Common myeloid progenitor, CD34-positive (primary cell): ENCODE results near the gene FAM120AOS.
"Not testable (repeated sequence)": the region's sequence is repeated elsewhere in the genome, so short reads cannot be mapped to it uniquely, and the experiment has no call there.

Experiments used
- CTCF ChIA-PET: fragments of 350-600 bp; sonication (Branson Sonifier 250); formaldehyde crosslinking; loops from one replicate; lab custom pipeline; 2021; ENCODE audit warnings: antibody characterized with exemption; lab: Charles Lee
- POLR2A ChIA-PET: fragments of 350-600 bp; sonication (Branson Sonifier 250); formaldehyde crosslinking; loops from one replicate; lab custom pipeline; 2021; ENCODE audit warnings: antibody characterized with exemption; lab: Charles Lee
- DNase-seq, 3 donors: peaks; one replicate each; pipeline versions ENCODE4 v3.0.0 to v3.0.0-alpha.2; 2013
- H3K27ac ChIP-seq, 2 experiments: 1 replicate in 1 of 2; 2 replicates in 1 of 2; pipeline ENCODE4 v1.7.0; 2013; ENCODE audit warnings: inconsistent platforms in 2 of 2, low read length in 2 of 2, mild to moderate bottlenecking in 2 of 2, low read depth in 1 of 2, moderate library complexity in 1 of 2; ENCODE audit not compliant: severe bottlenecking in 2 of 2, insufficient read depth in 1 of 2, poor library complexity in 1 of 2
- H3K27me3 ChIP-seq, 5 experiments: replicated peaks in 2 of 5; 1 replicate in 3 of 5; 2 replicates in 2 of 5; pipeline versions ENCODE4 v1.6.1 to v1.7.0; 2013; ENCODE audit warnings: low read length in 4 of 5, mild to moderate bottlenecking in 2 of 5, moderate library complexity in 2 of 5, inconsistent platforms in 1 of 5; ENCODE audit not compliant: insufficient read depth in 5 of 5, control insufficient read depth in 4 of 5
- H3K36me3 ChIP-seq, 4 experiments: 1 replicate in 2 of 4; 2 replicates in 2 of 4; pipeline versions ENCODE4 v1.6.1 to v1.7.0; 2013; ENCODE audit warnings: low read length in 3 of 4, control low read depth in 1 of 4, mild to moderate bottlenecking in 1 of 4; ENCODE audit not compliant: control insufficient read depth in 4 of 4, insufficient read depth in 4 of 4
- H3K4me1 ChIP-seq, 4 experiments: 1 replicate in 3 of 4; 2 replicates in 1 of 4; pipeline versions ENCODE4 v1.6.1 to v1.7.1; 2013; ENCODE audit warnings: low read length in 3 of 4, mild to moderate bottlenecking in 3 of 4, control low read depth in 1 of 4, inconsistent platforms in 1 of 4, moderate library complexity in 1 of 4; ENCODE audit not compliant: control insufficient read depth in 4 of 4, insufficient read depth in 4 of 4; ENCODE audit errors: control extremely low read depth in 1 of 4
- H3K4me3 ChIP-seq, 7 experiments: 1 replicate in 4 of 7; 2 replicates in 3 of 7; pipeline versions ENCODE4 v1.5.1 to v1.7.0; 2013; ENCODE audit warnings: mild to moderate bottlenecking in 7 of 7, low read length in 6 of 7, moderate library complexity in 6 of 7, inconsistent platforms in 2 of 7, low read depth in 2 of 7, control low read depth in 1 of 7; ENCODE audit not compliant: insufficient read depth in 4 of 7, control insufficient read depth in 1 of 7; ENCODE audit errors: extremely low read depth in 1 of 7
- H3K9me3 ChIP-seq, 5 experiments: 1 replicate in 4 of 5; 2 replicates in 1 of 5; pipeline versions ENCODE4 v1.6.1 to v1.7.1; 2013; ENCODE audit warnings: low read length in 4 of 5, mild to moderate bottlenecking in 2 of 5, inconsistent platforms in 1 of 5, low read depth in 1 of 5, moderate library complexity in 1 of 5; ENCODE audit not compliant: control insufficient read depth in 4 of 5, insufficient read depth in 2 of 5; ENCODE audit errors: control extremely low read depth in 1 of 5
- WGBS: methylation state at CpG from one replicate; pipeline ENCODE4 v1.1.5; 2013; ENCODE audit not compliant: insufficient coverage; 5-methylcytosine and 5-hydroxymethylcytosine counted together

The FAM120AOS gene

DNA sequence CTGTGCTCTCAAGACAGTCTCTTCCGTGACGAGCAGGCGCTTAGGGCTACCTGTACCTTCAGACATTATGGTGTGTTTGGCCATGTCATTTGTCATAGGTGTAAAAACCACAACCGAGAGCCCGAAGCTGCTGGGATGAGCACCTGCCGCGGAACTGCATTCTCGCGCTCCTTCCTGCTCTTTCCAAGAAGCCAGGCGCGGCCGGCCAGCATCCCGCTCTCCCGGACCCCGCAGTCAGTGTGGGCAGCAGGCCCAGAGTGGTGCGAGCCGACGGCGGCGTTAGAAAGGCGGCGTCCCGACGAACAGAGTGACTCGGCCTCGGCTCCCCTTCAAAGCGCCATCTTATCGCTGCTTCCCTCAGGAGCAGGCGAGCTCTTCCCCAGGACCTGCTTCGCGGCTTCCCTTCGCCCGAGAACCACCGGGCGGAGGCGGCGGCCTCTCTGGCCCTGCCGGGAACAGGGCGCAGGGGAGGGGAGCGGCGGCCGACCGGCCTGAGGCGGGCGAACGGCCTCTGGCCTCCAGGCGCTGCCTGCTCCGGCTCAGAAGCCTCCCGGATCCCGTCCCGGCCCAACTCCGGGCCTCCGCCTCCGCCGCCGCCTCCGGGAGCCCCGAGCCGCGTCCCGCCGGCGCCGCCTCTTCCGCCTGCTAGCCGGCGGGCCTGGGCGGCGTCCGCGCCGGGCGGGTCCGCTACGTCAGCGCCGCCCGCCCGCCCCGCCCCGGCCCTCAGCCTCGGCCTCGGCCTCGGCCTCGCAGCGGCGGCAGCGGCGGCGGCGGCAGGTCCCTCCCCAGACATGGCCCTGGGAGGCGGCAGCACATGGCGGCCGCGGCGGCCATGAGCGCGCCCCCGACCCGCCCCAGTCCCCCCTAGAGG lies 2.2 kb downstream of the FAM120AOS start, which contains the start of gene FAM120A:
Gene FAM120A (plus strand): TSS at position 741 of the 871 bp plus-strand sequence. CDS start 231 bp downstream, outside the sequence.
- ChIA-PET POLR2A (interaction anchor here (0.8 kb wide), 1 partner anchor 487 kb away, joined by 4 read pairs; no protein-coding TSS in a partner anchor), CTCF (interaction anchor here (1.0 to 1.2 kb wide), 2 partner anchors 14 to 115 kb away, joined by 3 to 4 read pairs; no protein-coding TSS in a partner anchor)
- H3K9me3 ChIP-seq = no peaks in the 10 kb centered on the region
- H3K4me1 ChIP-seq = peaks cover 18 to 35% (median 25%) of the 10 kb centered on the region in 4 experiments
- H3K27ac ChIP-seq = peak within 1 kb of the TSS; percentile 92 to 96
- peaks cover 4 to 23% (median 20%) of the 10 kb centered on the region in 4 experiments for H3K36me3 ChIP-seq
- H3K27me3 ChIP-seq = no peaks in the 10 kb centered on the region
- WGBS = under 1% methylated on average over 57 of the region's 100 CpGs
- peak within 1 kb of the TSS; percentile 84 to 99 (median 95) for H3K4me3 ChIP-seq
- peak; percentile 80 to 90 (median 82) for DNase-seq

DNA sequence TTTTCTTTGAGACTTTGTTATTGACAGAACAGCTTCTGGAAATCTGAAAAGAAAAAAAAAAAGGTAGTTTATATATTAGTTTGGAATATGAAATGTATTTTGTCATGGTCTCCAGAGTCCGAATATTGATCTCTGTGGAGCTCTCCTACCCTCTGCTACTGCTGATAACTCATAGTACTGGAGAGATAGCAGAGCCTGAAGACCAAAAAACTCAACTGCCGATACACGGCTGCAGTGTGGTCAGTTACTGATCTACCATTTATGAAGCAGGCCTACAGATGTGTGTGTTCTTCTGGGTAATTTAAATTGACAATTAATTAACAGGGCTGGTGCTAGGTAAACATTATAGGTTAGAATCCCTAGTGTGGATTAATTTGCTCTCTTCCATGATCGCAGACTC lies 5.7 kb downstream of the FAM120AOS start:
- POLR2A ChIA-PET = no interaction called here
- WGBS = 93% methylated on average over 3 of the region's 4 CpGs
- H3K36me3 ChIP-seq = peaks cover 4 to 29% (median 23%) of the 10 kb centered on the region in 4 experiments
- no peak for DNase-seq
- CTCF ChIA-PET = interaction anchor here (0.6 kb wide), 1 partner anchor 36 kb away, joined by 4 read pairs; no protein-coding TSS in a partner anchor
- no peak overlapping the region for H3K27ac ChIP-seq
- peaks cover 6 to 16% (median 9%) of the 10 kb centered on the region in 4 experiments for H3K4me1 ChIP-seq
- no peaks in the 10 kb centered on the region for H3K9me3 ChIP-seq
- H3K4me3 ChIP-seq = no peak overlapping the region
- H3K27me3 ChIP-seq = no peaks in the 10 kb centered on the region

DNA sequence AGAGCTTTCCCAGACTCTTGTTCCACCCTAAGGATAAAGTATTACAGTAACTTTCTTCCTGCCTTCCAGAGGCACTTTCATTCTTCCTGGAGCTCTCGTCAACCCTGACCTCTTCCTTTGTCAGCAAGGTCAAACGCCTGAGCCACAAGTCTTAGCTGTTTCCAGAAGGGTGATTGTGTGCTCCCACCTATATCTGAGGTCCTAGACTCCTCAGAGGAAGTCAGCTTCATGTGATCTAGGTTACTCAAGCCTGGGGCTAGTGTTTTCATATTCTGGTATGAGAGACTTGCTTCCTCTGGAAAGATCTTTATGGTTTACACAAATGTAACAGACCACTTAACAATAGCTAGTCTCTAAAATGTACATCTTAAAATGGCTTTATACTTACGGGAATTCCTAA lies 7.3 kb downstream of the FAM120AOS start:
- 75% methylated on average over 2 of the region's 3 CpGs for WGBS
- Histone ChIP-seq H3K36me3 (peaks cover 4 to 29% (median 23%) of the 10 kb centered on the region in 4 experiments), H3K27ac (no peak overlapping the region), H3K4me1 (peaks cover 4 to 13% (median 8%) of the 10 kb centered on the region in 4 experiments), H3K9me3 (no peaks in the 10 kb centered on the region), H3K27me3 (no peaks in the 10 kb centered on the region), H3K4me3 (no peak overlapping the region)
- CTCF ChIA-PET = interaction anchor here (1.6 kb wide), 1 partner anchor 10 kb away, joined by 3 read pairs; no protein-coding TSS in a partner anchor
- DNase-seq = no peak
- POLR2A ChIA-PET = interaction anchor here (0.6 kb wide), 1 partner anchor 457 kb away, joined by 13 read pairs; no protein-coding TSS in a partner anchor

DNA sequence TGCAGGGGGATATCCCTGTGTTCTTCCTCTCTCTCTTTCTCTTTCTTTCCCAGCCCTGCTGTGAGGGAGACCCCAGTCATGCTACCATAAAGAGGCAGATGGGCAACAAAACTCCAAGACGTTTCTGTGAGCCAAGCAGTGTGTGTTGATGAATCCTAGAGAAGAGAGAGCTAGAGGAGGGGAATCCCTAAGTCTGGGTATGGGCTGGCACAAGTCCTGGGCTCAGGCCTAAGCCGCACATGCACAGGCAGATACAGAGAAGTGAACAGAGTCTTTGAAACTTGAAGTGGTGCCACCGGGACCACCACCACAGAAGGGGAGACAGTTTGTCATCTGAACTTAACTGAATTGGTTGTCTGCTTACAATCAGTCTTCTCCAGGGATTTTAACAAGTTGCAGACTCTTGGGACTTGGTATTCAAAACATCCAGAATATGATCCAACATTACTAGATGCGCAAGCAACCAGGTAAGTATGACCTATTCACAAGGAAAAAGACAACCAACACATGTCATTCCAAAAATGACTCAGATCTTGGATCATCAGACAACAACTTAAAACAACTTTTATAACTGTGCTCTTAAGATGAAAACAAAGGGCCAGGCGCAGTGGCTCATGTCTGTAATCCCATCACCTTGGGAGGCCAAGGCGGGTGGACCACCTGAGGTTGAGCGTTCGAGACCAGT lies 12.3 kb downstream of the FAM120AOS start:
- POLR2A ChIA-PET = no interaction called here
- Histone ChIP-seq H3K4me3 (no peak overlapping the region), H3K36me3 (peaks cover 0 to 5% (median 3%) of the 10 kb centered on the region in 4 experiments), H3K27ac (no peak overlapping the region), H3K9me3 (no peaks in the 10 kb centered on the region), H3K4me1 (no peaks in the 10 kb centered on the region), H3K27me3 (no peaks in the 10 kb centered on the region)
- 98% methylated on average over 7 of the region's 8 CpGs for WGBS
- CTCF ChIA-PET = no interaction called here
- no peak for DNase-seq

DNA sequence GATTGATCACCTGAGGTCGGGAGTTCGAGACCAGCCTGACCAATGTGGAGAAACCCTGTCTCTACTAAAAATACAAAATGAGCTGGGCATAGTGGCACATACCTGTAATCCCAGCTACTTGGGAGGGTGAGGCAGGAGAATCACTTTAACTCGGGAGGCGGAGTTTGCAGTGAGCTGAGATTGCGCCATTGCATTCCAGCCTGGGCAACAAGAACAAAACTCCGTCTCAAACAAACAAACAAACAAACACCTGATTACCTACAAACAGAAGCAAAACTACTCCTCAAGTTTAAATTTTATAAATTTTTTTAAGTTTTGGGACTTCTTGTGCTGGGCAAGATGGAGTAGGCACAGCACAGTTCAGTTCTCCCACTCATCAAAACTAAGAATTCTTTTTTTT lies 14.1 kb downstream of the FAM120AOS start:
- POLR2A ChIA-PET, DNase-seq, H3K4me1 ChIP-seq, H3K9me3 ChIP-seq, H3K4me3 ChIP-seq, H3K36me3 ChIP-seq, H3K27ac ChIP-seq, H3K27me3 ChIP-seq, CTCF ChIA-PET: not testable (repeated sequence)
- 90% methylated on average over 3 of the region's 6 CpGs for WGBS

DNA sequence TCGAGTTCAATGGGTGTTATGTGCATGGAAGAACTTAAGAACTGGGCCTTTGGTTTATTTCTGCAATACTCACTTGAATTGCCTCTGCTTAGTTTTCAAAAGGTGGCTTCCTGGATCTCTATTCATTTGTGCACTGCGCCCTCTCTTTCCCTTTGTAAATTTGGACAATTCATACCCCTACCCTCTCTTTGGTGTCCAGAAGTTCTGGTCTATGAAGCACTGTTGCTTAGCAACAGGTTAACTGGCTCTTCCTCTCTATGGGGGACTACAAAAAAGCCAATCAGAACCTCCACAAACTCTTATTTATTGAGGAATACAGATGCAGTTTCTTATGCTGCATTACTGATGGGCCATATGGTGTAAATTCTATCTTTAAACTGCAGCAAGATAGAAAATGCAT lies 15.4 kb downstream of the FAM120AOS start:
- H3K4me3 ChIP-seq = no peak overlapping the region
- H3K9me3 ChIP-seq = no peaks in the 10 kb centered on the region
- H3K27me3 ChIP-seq = no peaks in the 10 kb centered on the region
- 95% methylated on average over 2 of the region's 2 CpGs for WGBS
- no peaks in the 10 kb centered on the region for H3K4me1 ChIP-seq
- POLR2A ChIA-PET = no interaction called here
- no peaks in the 10 kb centered on the region for H3K36me3 ChIP-seq
- H3K27ac ChIP-seq = no peak overlapping the region
- CTCF ChIA-PET = no interaction called here
- DNase-seq = no peak
